HepG2 (cell line): ENCODE results near the gene PEMT. TPM values are rescaled to one million over a fixed set of nuclear protein-coding genes. Genes with fewer than 3 reads are reported as not detected.

ENCODE experiments used
- AKNA ChIP-seq: sonication (generic); formaldehyde crosslinking; IDR thresholded peaks from 2 replicates; pipeline ENCODE4 v1.4.0; 2020; ENCODE audit warnings: missing genetic modification reagents, borderline replicate concordance
- HDAC1 ChIP-seq: sonication (generic); formaldehyde crosslinking; IDR thresholded peaks from 2 replicates; pipeline ENCODE4 v1.5.1; 2020; ENCODE audit warnings: mild to moderate bottlenecking, missing genetic modification reagents
- HOXD1 ChIP-seq: sonication (generic); formaldehyde crosslinking; IDR thresholded peaks from 2 replicates; pipeline ENCODE4 v1.5.0; 2020; ENCODE audit warnings: missing genetic modification reagents
- PAX8 ChIP-seq: sonication (generic); formaldehyde crosslinking; IDR thresholded peaks from 2 replicates; pipeline ENCODE4 v1.8.0; 2022; ENCODE audit warnings: mild to moderate bottlenecking, missing genetic modification reagents, borderline replicate concordance
- RBAK ChIP-seq: sonication (generic); formaldehyde crosslinking; IDR thresholded peaks from 2 replicates; pipeline ENCODE4 v1.5.1; 2020; ENCODE audit warnings: mild to moderate bottlenecking, missing genetic modification reagents
- RBFOX2 ChIP-seq: fragments of 200-400 bp; formaldehyde crosslinking; IDR thresholded peaks from 2 replicates; pipeline ENCODE4 v1.6.1; 2017; ENCODE audit warnings: low read depth, mild to moderate bottlenecking, low read length
- TARDBP ChIP-seq: sonication (generic); formaldehyde crosslinking; IDR thresholded peaks from 2 replicates; pipeline ENCODE4 v1.8.0; 2022; ENCODE audit warnings: mild to moderate bottlenecking, missing genetic modification reagents
- ZBTB3 ChIP-seq: sonication (generic); formaldehyde crosslinking; IDR thresholded peaks from 2 replicates; pipeline ENCODE4 v1.4.0; 2020; ENCODE audit warnings: low read depth, mild to moderate bottlenecking, moderate library complexity, missing genetic modification reagents, borderline replicate concordance
- ZIK1 ChIP-seq: sonication (generic); formaldehyde crosslinking; IDR thresholded peaks from 2 replicates; pipeline ENCODE4 v1.5.0; 2020; ENCODE audit warnings: mild to moderate bottlenecking, low read depth, missing genetic modification reagents, borderline replicate concordance
- ZNF121 ChIP-seq: sonication (generic); formaldehyde crosslinking; IDR thresholded peaks from 2 replicates; pipeline ENCODE4 v1.5.0; 2020; ENCODE audit warnings: mild to moderate bottlenecking, missing genetic modification reagents
- ZNF180 ChIP-seq: sonication (generic); formaldehyde crosslinking; IDR thresholded peaks from 2 replicates; pipeline ENCODE4 v1.4.0; 2020; ENCODE audit warnings: low read depth, missing genetic modification reagents, borderline replicate concordance
- ZNF382 ChIP-seq: sonication (generic); formaldehyde crosslinking; IDR thresholded peaks from 2 replicates; pipeline ENCODE4 v1.5.0; 2020; ENCODE audit warnings: missing genetic modification reagents, mild to moderate bottlenecking, borderline replicate concordance
- ZNF430 ChIP-seq: sonication (generic); formaldehyde crosslinking; IDR thresholded peaks from 2 replicates; pipeline ENCODE4 v1.9.0; 2021; ENCODE audit warnings: mild to moderate bottlenecking, missing genetic modification reagents
- ZNF570 ChIP-seq: sonication (generic); formaldehyde crosslinking; IDR thresholded peaks from 2 replicates; pipeline ENCODE4 v1.4.0; 2020; ENCODE audit warnings: mild to moderate bottlenecking, missing genetic modification reagents, borderline replicate concordance
- ZNF629 ChIP-seq: sonication (generic); formaldehyde crosslinking; conservative IDR thresholded peaks from 2 replicates; pipeline ENCODE4 v1.5.0; 2020; ENCODE audit warnings: missing genetic modification reagents
- ZNF687 ChIP-seq: sonication (generic); formaldehyde crosslinking; IDR thresholded peaks from 2 replicates; pipeline ENCODE4 v1.5.1; 2020; ENCODE audit warnings: mild to moderate bottlenecking, missing genetic modification reagents, moderate library complexity
- polyA plus RNA-seq, 8 experiments: library from polyadenylated mRNA; depleted of rRNA in 3 of 8; stranded (reverse) in 7 of 8; unstranded in 1 of 8; fragments of >200 nt; fragmentation: Illumina TruSeq in 4 of 8; extraction: Trizol in 4 of 8; gene quantifications; 2 replicates each; pipeline versions ENCODE4 v1.2.1 to v1.2.3, GENCODE V29; 2011 to 2016; ENCODE audit warnings: low read depth in 4 of 8, missing spikeins in 1 of 8, mixed read lengths in 1 of 8; ENCODE audit not compliant: insufficient read depth in 1 of 8
- total RNA-seq, 5 experiments: library from RNA; depleted of rRNA; stranded (reverse); fragments of >200 nt; fragmentation: Illumina TruSeq; extraction: Trizol; gene quantifications; 2 replicates each; pipeline ENCODE4 v1.2.3, GENCODE V29; 2016; ENCODE audit warnings: low read depth in 1 of 5
- TF ChIP-seq, protein P1 (sequence below): sonication (generic); formaldehyde crosslinking; IDR thresholded peaks from 2 replicates; pipeline ENCODE4 v1.8.0; 2022; ENCODE audit warnings: mild to moderate bottlenecking, missing genetic modification reagents, moderate library complexity

PEMT gene
- total and polyA plus RNA-seq, 2 of the 13 experiments (the other 11 are each of a cell fraction or from before 2014, with no cell fraction given): 31.7 to 43.6 TPM

DNA sequence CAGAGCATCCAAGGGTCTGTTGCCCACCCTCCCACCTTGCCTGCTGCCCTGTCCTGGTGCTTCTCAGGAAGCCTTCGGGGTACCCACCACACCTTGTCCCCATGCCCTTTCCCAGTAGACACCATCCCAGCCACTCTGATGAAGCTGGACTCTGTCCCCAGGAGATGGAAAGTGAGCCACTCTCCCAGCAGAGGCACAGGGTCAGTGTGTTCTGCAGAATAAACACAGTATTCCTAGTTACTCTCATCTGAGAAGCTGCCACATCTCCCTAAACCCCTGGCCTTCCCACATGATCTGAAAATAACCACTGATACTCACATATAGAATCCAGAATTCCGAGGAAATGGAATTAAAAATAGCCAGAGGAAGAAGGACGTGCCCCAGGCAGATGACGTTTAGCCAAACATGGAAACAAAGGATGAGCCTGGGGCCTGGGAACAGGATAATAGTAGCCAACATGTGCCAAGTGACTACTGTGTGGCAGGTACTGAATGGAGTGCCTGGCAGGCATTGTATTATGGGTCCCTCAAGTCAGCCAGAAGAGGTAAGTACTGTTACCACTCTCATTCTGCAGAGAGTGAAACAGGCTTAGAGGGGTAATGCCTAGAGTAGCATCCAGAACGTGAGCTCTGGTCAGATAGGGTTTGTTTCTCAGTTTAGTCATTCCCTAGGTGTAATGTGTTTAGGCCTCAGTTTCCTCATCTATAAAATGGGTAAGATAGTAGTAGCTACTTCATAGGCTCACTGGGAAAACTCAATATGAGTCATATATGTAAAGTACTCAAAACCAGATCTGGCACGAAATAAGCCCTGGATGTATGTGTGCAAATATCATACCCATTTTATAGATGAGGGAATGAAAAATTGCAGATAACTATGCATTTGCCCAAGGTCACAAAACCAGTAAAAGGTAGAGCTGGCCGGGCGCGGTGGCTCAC lies 20.8 kb upstream of the PEMT start (continued):
- TF ChIP-seq ZIK1 (CRISPR knock-in tag) (no peak), RBAK (no peak), AKNA (CRISPR knock-in tag) (no peak), PAX8 (CRISPR knock-in tag) (no peak), ZNF382 (CRISPR knock-in tag) (no peak), ZNF121 (CRISPR knock-in tag) (no peak), TARDBP (CRISPR knock-in tag) (no peak), HOXD1 (no peak), HDAC1 (CRISPR knock-in tag) (no peak), ZNF629 (CRISPR knock-in tag) (peak; percentile 61), ZBTB3 (CRISPR knock-in tag) (no peak), ZNF430 (CRISPR knock-in tag) (no peak), ZNF687 (CRISPR knock-in tag) (peak; percentile 20; the same call in 1 of the 2 replicates), ZNF570 (CRISPR knock-in tag) (no peak), ZNF180 (CRISPR knock-in tag) (no peak), RBFOX2 (no peak)
- TF ChIP-seq, protein P1, sequence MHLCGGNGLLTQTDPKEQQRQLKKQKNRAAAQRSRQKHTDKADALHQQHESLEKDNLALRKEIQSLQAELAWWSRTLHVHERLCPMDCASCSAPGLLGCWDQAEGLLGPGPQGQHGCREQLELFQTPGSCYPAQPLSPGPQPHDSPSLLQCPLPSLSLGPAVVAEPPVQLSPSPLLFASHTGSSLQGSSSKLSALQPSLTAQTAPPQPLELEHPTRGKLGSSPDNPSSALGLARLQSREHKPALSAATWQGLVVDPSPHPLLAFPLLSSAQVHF: no peak
